GM19043 (cell line): ENCODE data around the gene CDH2.
"Not testable (repeated sequence)": the region's sequence is repeated elsewhere in the genome, so short reads cannot be mapped to it uniquely, and the experiment has no call there.

Source experiments
- ATAC-seq: cut with Tn5 transposase; IDR thresholded peaks from one replicate; pipeline ENCODE4 v1.9.1; 2021; ENCODE audit warnings: low read depth; ENCODE audit not compliant: unreplicated experiment

CDH2 gene

GRCh38 chr18:27948986-27949385 is 227.9 kb downstream of the CDH2 start:
- no peak for ATAC-seq

- no peak for ATAC-seq
Measured at GRCh38 chr18:27942706-27943105, 234.2 kb downstream of the CDH2 start.

GRCh38 chr18:27931535-27931934 is 245.4 kb downstream of the CDH2 start:
- no peak for ATAC-seq

GRCh38 chr18:27922780-27923179 is 254.2 kb downstream of the CDH2 start:
- no peak for ATAC-seq

GRCh38 chr18:27921904-27922751 is 254.8 kb downstream of the CDH2 start:
- ATAC-seq = no peak

- ATAC-seq = no peak
Measured at GRCh38 chr18:27921392-27921791, 255.5 kb downstream of the CDH2 start.

- ATAC-seq = no peak
Measured at GRCh38 chr18:27920836-27921235, 256.1 kb downstream of the CDH2 start.

GRCh38 chr18:27906189-27906588 is 270.7 kb downstream of the CDH2 start:
- not testable (repeated sequence) for ATAC-seq

- ATAC-seq = no peak
Measured at GRCh38 chr18:27903906-27904305, 273.0 kb downstream of the CDH2 start.

- no peak for ATAC-seq
Measured at GRCh38 chr18:27901424-27902226, 275.3 kb downstream of the CDH2 start.
